ENCODE results near the gene EML1. TPM values are rescaled to one million over a fixed set of nuclear protein-coding genes. Genes with fewer than 3 reads are reported as not detected.

EML1 gene
- polyA plus RNA-seq, 1 experiment, result 14.2 TPM

GRCh38 chr14:99781091-99781490 is 12.1 kb upstream of the EML1 start:
- no peaks in the 10 kb centered on the region for H3K36me3 ChIP-seq (ENCODE audit: control insufficient read depth, insufficient read depth, low read length)
- TF ChIP-seq, protein P1, sequence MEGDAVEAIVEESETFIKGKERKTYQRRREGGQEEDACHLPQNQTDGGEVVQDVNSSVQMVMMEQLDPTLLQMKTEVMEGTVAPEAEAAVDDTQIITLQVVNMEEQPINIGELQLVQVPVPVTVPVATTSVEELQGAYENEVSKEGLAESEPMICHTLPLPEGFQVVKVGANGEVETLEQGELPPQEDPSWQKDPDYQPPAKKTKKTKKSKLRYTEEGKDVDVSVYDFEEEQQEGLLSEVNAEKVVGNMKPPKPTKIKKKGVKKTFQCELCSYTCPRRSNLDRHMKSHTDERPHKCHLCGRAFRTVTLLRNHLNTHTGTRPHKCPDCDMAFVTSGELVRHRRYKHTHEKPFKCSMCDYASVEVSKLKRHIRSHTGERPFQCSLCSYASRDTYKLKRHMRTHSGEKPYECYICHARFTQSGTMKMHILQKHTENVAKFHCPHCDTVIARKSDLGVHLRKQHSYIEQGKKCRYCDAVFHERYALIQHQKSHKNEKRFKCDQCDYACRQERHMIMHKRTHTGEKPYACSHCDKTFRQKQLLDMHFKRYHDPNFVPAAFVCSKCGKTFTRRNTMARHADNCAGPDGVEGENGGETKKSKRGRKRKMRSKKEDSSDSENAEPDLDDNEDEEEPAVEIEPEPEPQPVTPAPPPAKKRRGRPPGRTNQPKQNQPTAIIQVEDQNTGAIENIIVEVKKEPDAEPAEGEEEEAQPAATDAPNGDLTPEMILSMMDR (IDR thresholded peaks at IDR 0.05; ENCODE audit: insufficient read depth, low read depth, low read length), result no peak
- ChIA-PET CTCF (no interaction called here), POLR2A (no interaction called here)
- no peak overlapping the region for H3K4me3 ChIP-seq (ENCODE audit: low read depth, low read length)
- DNase-seq (ENCODE audit: low read depth), result no peak
- H3K27me3 ChIP-seq (ENCODE audit: control insufficient read depth, insufficient read depth, low read length), result no peaks in the 10 kb centered on the region

DNA sequence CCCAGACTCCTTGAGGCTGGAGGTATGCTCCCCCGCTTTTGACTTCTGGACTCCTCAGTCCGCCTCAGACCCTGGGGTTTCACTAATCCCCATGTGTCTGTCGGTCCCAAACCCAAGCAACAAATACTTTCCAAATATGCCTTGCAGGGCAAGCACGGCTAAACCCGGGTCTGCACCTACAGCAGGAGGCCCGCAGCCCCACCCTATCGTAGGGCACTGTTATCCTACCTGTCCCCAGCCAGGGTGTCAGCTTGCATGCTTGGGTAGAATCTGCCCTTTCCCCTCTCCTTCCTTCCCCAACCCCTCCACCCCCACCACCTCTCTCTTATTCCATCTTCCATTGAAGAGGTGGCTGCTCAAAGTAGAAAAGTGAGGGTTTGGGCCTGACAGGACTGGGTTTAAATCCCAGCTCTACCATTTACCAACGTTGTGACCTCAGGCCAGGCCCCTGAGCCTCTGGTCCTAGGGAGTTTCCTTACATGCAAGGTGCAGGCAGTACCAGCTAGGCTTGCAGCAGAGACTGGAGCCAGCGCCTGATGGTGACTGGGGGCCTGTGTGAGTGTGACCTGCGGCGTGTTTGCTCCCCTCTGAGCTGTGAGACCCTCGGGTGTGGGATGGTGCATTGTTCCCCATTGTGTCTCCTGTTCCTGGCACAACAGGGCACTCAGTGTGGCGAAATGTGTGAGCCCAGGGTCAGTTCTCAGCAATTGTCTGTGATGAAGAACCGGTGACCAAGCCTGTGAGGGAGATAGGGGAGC is 11.2 kb upstream of the EML1 start:
- Histone ChIP-seq H3K36me3 (ENCODE audit: control insufficient read depth, insufficient read depth, low read length) (no peaks in the 10 kb centered on the region), H3K27me3 (ENCODE audit: control insufficient read depth, insufficient read depth, low read length) (no peaks in the 10 kb centered on the region), H3K4me3 (ENCODE audit: low read depth, low read length) (no peak overlapping the region)
- ChIA-PET CTCF (no interaction called here), POLR2A (interaction anchor here (0.6 kb wide), 1 partner anchor 11 kb away, joined by 3 read pairs; no protein-coding TSS in a partner anchor)
- TF ChIP-seq, protein P1 (IDR thresholded peaks at IDR 0.05; ENCODE audit: insufficient read depth, low read depth, low read length), result no peak
- no peak for DNase-seq (ENCODE audit: low read depth)

GRCh38 chr14:99784508-99784907 is 8.7 kb upstream of the EML1 start:
- Histone ChIP-seq H3K36me3 (ENCODE audit: control insufficient read depth, insufficient read depth, low read length) (no peaks in the 10 kb centered on the region), H3K27me3 (ENCODE audit: control insufficient read depth, insufficient read depth, low read length) (no peaks in the 10 kb centered on the region), H3K4me3 (ENCODE audit: low read depth, low read length) (no peak overlapping the region)
- TF ChIP-seq, protein P1 (IDR thresholded peaks at IDR 0.05; ENCODE audit: insufficient read depth, low read depth, low read length), result no peak
- CTCF ChIA-PET, result no interaction called here
- DNase-seq (ENCODE audit: low read depth), result no peak
- POLR2A ChIA-PET, result no interaction called here

DNA sequence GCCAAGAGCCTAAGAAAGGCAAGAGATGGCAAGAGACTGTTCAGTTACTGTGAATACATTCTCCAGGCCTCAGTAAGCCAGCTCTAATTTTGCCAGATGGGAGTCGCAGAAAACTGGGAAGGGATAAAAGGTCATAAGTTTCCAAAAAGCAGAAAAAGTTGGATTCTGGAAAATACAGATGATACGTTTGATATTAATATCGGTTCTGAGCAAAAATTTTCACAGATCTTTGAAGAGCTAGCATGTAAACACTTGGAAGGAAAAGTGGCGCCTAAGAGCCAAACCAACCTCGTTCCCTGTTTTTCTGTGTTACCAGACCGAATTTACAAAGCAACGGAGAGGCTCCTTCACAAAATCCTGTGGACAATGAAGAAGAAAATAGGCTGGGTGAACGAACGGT is 7.8 kb upstream of the EML1 start:
- Histone ChIP-seq H3K36me3 (ENCODE audit: control insufficient read depth, insufficient read depth, low read length) (no peaks in the 10 kb centered on the region), H3K4me3 (ENCODE audit: low read depth, low read length) (no peak overlapping the region), H3K27me3 (ENCODE audit: control insufficient read depth, insufficient read depth, low read length) (no peaks in the 10 kb centered on the region)
- ChIA-PET CTCF (no interaction called here), POLR2A (no interaction called here)
- no peak for DNase-seq (ENCODE audit: low read depth)
- TF ChIP-seq, protein P1 (IDR thresholded peaks at IDR 0.05; ENCODE audit: insufficient read depth, low read depth, low read length), result no peak

GRCh38 chr14:99786511-99786989 is 6.7 kb upstream of the EML1 start:
- no peaks in the 10 kb centered on the region for H3K36me3 ChIP-seq (ENCODE audit: control insufficient read depth, insufficient read depth, low read length)
- CTCF ChIA-PET, result interaction anchor here (0.5 kb wide), 1 partner anchor 1037 kb away, joined by 3 read pairs; no protein-coding TSS in a partner anchor
- TF ChIP-seq, protein P1 (IDR thresholded peaks at IDR 0.05; ENCODE audit: insufficient read depth, low read depth, low read length), result no peak
- H3K4me3 ChIP-seq (ENCODE audit: low read depth, low read length), result no peak overlapping the region
- DNase-seq (ENCODE audit: low read depth), result no peak
- H3K27me3 ChIP-seq (ENCODE audit: control insufficient read depth, insufficient read depth, low read length), result no peaks in the 10 kb centered on the region
- POLR2A ChIA-PET, result no interaction called here
